ENCODE data around the gene TMEM120A.
A peak's percentile ranks its signal among the peaks of the same experiment; 100 is the strongest.
"Not testable (repeated sequence)": the region's sequence is repeated elsewhere in the genome, so short reads cannot be mapped to it uniquely, and the experiment has no call there.

The TMEM120A gene

GRCh38 chr7:75994388-75995051 lies at the start of gene TMEM120A:
Gene TMEM120A, minus strand, starts transcription at chr7:75994595. Its CDS starts 25 bp downstream, at chr7:75994570.
- peak; percentile 85 to 96 for DNase-seq

- no peak for DNase-seq
Observed at GRCh38 chr7:76040126-76040525, 45.7 kb upstream of the TMEM120A start.

- DNase-seq = no peak
Observed at GRCh38 chr7:76037310-76037709, 42.9 kb upstream of the TMEM120A start.

GRCh38 chr7:76031964-76032363 lies 37.6 kb upstream of the TMEM120A start:
- no peak for DNase-seq

GRCh38 chr7:76029682-76030081 lies 35.3 kb upstream of the TMEM120A start:
- DNase-seq = not testable (repeated sequence)

GRCh38 chr7:76023002-76023401 lies 28.6 kb upstream of the TMEM120A start:
- peak; percentile 79 to 83 for DNase-seq

GRCh38 chr7:76022026-76022780 lies 27.8 kb upstream of the TMEM120A start:
- DNase-seq = no peak

GRCh38 chr7:76020031-76020714 lies 25.8 kb upstream of the TMEM120A start:
- DNase-seq = peak; percentile 43 to 88

GRCh38 chr7:76018520-76018919 lies 24.1 kb upstream of the TMEM120A start:
- DNase-seq = not testable (repeated sequence)

- no peak for DNase-seq
Observed at GRCh38 chr7:76016191-76016947, 22.0 kb upstream of the TMEM120A start.

- no peak for DNase-seq
Observed at GRCh38 chr7:76011442-76011861, 17.1 kb upstream of the TMEM120A start.

- no peak for DNase-seq
Observed at GRCh38 chr7:76009672-76010600, 15.5 kb upstream of the TMEM120A start.

- DNase-seq = no peak
Observed at GRCh38 chr7:76008156-76008687, 13.8 kb upstream of the TMEM120A start.

GRCh38 chr7:76005004-76005403 lies 10.6 kb upstream of the TMEM120A start:
- DNase-seq = not testable (repeated sequence)

GRCh38 chr7:76003351-76003750 lies 9.0 kb upstream of the TMEM120A start:
- DNase-seq = no peak

GRCh38 chr7:76002822-76003221 lies 8.4 kb upstream of the TMEM120A start:
- no peak for DNase-seq

GRCh38 chr7:76002139-76002538 lies 7.7 kb upstream of the TMEM120A start:
- DNase-seq = no peak

GRCh38 chr7:76000566-76000965 lies 6.2 kb upstream of the TMEM120A start:
- DNase-seq = no peak

- DNase-seq = no peak
Observed at GRCh38 chr7:75998038-75998437, 3.6 kb upstream of the TMEM120A start.

- DNase-seq = no peak
Observed at GRCh38 chr7:75996476-75996875, 2.1 kb upstream of the TMEM120A start.

- DNase-seq = no peak
Observed at GRCh38 chr7:75995996-75996395, 1.6 kb upstream of the TMEM120A start.
